UCSD-AML1 (cell line): ENCODE data around the gene DNAJA1.
"Not testable (repeated sequence)": the region's sequence is repeated elsewhere in the genome, so short reads cannot be mapped to it uniquely, and the experiment has no call there.

Experiments used
- DNase-seq: peaks from one replicate; lab custom pipeline; 2025; ENCODE audit not compliant: unreplicated experiment; lab: John Stamatoyannopoulos, UW

Gene DNAJA1

DNA sequence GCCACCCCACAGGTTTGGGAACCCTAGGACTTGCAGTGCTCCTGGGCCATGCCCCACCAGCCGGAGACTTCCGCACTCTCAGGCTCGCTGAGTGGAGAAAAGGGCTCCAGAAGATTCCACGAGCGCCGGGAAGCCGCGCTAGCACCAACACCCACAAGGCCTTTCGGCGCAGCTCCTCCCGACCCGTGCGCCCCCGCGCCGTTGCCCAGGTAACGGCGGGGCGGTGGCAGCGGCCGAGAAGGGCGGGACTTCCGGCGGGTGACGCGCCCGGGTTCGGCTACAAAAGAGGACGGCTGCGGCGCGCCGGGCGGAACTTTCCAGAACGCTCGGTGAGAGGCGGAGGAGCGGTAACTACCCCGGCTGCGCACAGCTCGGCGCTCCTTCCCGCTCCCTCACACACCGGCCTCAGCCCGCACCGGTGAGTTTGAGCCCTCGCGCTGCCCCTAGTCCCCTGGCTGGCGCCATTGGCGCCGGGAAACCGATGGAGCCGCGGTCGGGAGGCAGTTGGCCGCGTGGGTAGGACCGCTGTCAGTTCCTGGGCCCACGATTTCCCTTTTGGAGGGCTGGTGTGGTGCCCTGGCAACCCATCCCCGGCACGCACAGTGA, at the start of gene DNAJA1:
DNAJA1 (plus strand) TSS at position 308 of the 606 bp plus-strand sequence. CDS start 1,212 bp downstream, outside the sequence.
- peak; percentile 96 for DNase-seq

DNA sequence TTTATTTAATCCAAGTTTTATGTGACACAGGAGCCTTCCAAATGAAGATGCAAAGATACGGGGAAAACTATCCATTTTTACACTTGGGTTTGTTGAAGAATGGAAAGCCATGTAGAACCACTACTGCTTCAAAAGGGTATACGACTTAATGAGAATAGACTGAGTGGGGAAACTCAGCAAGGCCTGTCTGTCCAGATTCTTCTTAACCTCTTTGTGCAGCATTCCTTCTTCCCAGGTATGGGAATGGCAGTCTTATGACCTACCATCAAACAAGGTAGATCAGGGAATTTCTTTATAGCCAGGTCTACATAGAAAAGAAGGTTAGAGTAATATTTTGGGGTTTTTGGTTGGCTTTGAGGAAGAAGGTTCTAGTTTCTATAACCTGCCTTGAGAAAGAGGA, 47.0 kb upstream of the DNAJA1 start:
- DNase-seq = no peak

DNA sequence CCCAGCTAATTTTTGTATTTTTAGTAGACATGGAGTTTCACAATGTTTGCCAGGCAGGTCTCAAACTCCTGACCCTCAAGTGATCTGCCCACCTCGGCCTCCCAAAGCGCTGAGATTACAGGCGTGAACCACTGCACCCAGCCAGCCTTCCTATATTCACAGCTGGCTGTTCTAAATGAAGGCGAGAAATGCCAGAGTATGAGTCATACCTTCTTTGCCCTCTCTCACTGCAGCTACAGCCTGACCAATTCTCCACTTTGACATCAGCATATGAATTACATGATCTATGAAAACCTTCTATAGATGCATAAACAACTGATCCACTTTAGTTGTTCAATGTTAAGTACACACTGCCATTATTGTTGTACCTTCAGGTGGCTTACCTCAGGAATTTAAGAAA, 38.1 kb upstream of the DNAJA1 start:
- DNase-seq = no peak

DNA sequence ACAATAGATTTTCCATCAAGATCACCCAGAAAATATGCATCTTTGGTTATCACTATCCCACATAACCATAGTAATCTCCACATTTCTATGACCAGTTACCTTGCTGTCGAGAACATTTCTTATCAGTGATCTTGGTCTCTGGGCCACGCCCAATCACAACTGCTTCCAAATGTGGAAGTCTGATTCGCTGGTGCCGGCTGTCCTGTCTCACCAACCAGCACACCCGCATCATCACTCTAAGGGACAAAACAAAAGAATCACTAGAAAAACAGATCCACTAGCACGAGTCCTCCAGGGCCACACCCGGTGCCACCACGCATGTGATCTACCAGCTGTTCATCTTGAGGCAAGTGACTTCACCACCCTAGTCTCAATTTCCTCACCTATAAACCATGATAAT, 35.4 kb upstream of the DNAJA1 start:
- no peak for DNase-seq

DNA sequence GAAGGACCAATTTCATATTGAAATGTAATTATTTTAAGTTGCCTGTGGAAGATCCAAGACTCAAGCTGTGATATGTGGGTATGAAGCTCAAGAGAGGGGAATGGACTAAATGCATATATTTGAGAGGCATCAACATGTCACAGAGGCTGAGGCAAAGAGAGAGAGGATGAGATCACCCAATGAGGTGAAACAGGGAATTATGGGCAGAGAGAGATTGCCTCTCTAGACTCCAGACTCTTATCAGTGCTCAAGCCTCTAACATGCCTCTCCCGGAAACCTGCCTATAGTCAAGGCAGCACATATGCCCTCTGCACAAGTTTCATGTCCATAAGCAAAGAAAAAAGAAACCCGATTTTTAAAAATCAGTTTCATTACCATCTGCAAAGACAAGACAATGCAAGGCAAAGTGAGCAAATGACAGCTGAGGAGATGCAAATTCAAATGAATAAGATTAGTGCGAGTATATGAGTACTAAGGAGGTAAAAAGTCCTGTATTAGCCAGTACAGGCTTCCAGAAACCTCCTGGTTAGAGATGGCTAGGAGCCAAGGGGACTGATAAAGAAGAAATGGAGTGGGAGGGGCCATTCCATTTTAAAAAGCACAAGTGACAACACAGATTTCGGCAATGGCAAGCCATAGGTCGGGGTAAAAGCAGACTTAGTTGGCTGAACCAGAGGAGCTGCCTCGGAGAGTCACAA, 33.0 kb upstream of the DNAJA1 start:
- no peak for DNase-seq

DNA sequence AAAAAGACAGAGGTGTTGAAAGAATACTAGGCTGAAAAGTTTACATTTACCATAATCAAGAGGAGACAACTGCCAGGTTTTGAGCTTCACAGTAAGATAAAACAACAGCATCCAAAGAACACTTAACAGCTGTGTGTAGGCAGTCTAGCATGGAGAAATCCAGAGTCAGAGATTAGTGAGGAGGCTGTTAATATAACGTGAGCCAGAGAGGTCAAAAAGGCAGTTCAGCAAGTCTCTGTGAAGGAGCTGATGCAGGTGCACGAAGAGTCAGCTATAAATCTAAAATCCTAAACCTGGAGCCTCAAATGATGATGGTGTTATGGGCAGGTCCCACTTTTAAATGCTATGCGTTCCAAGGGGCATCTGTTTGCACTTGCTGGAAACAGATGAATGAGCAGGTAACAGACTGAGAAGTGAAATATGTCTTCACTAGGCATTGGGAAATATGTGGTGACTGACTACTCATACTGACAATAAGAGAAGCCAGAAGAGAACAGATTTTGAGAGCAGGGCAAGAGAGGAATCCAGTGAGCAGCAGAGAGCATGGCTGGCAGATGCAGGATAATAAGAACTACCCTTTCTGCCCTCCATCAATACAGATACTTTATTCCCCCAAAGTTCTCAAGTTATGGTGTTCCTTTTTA, 32.4 kb upstream of the DNAJA1 start:
- DNase-seq = no peak

DNA sequence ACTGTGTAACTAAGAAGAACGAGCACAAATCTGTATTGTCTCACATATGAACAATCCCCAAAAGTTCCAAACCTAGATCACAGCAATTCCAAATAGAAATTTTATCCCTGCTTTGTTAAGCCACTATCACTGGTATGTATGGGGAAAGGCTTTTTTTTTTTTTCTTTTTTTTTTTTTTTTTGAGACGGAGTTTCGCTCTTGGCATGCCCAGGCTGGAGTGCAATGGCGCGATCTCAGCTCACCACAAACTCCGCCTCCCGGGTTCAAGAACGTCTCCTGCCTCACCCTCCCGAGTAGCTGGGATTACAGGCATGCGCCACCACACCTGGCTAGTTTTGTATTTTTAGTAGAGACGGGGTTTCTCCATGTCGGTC, 24.4 kb upstream of the DNAJA1 start:
- not testable (repeated sequence) for DNase-seq

DNA sequence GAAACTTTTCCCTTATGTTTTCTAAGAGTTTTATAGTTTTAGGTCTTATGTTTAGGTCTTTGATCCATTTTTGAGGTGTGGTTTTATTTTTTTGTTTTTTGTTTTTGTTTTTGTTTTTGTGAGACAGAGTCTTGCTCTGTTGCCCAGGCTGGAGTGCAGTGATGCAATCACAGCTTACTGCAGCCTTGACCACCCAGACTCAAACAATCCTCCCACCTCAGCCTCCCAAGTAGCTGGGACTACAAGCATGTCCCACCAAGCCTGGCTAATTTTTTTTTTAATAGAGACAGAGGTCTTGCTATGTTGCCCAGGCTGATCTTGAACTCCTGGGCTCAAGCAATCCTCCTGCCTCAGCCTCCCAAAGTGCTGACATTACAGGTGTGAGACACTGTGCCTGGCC, 19.7 kb upstream of the DNAJA1 start:
- DNase-seq = not testable (repeated sequence)

DNA sequence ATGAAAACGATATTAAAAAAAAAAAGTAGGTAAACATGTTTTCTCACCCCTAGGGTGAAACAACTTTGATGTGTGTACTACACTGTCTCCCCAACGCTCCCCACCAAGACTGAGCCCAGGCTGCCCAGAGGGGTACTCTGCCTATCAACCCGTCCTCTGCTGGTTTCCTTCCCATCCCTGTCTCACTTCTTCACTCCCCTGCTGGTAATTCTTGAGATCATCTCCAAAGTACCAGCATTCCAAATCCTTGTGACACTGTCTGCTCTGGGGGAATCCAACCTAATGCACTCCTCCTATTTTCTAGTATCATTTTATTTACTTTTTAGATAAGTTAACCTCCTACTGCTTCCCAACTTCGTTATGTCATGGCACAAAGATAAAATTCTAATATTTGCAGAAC, 17.3 kb upstream of the DNAJA1 start:
- no peak for DNase-seq

DNA sequence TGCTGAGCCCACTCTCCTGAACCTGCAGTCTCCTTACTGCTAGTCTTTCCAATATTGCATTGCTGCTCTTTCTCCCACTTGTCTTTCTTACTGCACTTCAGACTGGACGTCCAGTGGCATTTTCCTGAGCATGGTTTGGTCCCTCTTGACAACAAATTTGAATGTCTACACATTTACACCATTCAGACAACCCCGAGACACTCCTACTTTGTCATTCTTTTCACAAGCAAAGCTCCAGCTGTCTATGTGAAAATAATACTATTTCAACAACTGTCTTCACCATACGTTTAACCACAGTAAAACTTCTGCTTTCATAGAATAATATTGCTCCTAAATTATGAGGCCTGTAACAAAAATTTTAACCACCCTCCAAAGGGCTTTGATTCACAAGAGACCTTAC, 13.2 kb upstream of the DNAJA1 start:
- DNase-seq = no peak

DNA sequence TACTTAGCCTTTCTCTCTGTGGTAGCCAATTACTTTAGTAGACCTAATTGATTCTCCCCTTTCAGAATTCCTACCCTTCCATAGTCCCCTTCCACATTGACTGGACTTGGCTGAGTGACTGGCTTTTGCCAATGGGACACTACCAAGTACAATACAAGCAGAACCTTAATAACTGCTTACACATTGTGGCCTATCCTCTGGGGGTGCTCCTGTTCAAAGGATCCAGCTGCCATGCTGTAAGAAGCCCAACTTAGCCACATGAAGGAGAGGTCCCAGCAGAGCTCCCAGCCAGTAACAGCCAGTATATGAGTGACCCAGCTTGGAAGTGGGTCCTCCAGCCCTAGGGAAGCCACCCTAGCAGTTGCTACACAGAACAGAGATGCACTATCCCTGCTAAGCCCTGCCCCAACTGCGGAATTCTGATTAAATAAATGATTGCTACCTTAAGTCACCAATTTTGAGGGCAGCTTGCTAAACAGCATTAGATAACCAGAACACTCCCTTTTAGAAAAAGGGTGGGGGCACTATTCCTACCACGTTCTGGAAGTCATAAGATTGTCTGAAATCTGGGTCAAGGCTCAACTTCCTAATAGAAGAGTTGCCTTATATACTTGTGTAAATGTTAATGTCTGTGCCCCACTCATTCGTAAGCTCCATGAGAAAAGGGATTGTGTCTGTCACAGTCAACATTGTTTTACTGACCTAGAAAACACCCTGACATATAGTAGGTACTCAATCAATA, 12.6 kb upstream of the DNAJA1 start:
- DNase-seq = no peak

DNA sequence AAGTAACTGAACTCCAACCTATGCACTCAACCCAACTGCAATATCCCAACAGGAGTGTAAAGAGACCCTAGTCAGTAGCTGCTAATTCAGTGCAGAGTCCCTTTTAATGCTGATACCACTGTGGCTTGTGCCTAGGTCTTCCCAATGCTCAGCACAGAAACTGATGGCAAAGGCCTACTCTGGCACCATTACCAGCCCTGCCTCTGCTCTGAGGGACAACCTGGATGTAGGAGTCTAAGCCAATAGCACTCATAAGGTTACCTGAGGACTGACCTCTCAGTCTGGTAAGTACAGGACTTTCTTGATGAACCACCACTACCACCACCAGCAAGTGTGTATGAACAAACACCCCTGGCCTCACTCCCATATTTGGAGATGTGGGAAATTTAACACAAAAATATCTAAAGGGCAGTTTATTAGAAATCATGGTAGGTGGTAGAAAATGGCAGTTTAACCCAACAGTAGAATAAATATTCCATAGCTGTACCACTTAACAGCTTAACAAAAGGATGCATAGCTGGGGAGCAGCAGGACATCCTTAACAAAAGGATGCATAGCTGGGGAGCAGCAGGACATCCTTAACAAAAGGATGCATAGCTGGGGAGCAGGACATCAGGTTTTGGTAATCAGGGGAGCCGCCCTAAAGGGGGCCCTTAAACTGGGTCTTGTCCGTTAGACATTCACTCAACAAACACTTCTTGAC, 11.0 kb upstream of the DNAJA1 start:
- no peak for DNase-seq

DNA sequence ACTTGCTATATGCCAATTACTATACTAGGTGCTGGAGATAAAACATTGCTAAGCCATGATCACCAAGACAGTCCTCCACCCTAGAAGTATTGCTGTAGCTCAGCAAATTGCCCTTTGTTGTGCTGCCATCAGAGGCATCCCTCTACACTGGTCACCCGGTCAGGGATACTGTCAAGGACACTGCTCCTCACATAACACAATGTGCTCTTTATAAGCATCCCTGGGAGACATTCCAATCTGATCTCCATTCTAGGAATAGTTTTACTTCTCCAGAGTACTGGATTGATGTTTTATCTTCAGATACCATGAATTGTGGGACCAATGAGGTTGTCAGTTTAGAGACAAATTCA, 10.4 kb upstream of the DNAJA1 start:
- DNase-seq = no peak

DNA sequence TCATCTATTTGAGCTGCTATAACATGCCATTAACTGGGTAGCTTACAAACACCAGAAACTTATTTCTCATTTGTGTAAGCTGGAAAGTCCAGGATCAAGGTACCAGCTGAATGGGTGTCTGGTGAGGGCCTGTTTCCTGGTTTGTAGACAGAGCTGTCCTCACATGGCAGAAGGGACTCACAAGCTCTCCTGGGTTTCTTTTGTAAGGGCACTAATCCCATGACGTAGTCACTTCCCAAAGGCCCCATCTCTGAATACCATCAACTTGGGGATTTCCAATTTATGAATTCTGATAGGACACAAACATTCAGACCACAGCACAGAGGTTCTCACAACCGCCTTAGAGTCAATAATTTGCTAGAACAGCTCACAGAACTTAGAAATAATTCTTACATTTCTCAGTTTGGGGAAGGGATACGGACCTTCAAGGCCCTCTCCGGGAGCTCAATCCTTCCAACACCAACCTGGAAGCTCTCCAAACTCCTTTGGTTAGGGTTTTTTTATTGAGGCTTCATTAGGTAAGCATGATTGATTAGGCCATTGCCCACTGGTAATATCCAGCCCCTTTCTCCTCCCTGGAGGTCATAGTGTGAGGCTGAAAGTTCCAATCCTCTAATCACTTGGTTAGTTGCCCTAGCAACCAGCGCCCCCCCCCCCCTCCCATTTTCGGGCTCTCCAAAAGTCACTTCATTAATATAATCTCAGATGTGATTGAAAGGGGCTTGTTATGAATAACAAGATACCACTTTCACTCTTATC, 7.6 kb upstream of the DNAJA1 start:
- DNase-seq = no peak

DNA sequence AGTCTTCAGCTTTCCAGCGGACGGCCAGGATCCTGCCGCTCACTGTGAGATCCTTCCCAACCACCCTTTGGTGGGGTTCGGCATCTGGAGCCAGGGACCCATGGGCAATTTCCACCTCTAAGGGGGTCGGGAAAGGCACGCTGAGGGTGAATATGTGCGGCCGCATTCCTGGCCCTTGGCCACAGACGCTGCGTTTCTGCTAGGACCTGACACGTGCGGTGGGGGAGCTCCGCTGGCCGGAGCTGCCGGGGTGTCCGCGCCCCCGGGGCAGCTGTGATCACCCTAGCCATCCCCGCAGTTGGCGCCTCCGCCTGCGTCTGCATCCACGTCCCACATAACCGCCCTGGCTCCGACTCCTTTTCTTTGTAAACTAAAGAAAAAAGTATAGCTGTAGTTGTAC, 5.3 kb upstream of the DNAJA1 start:
- no peak for DNase-seq

DNA sequence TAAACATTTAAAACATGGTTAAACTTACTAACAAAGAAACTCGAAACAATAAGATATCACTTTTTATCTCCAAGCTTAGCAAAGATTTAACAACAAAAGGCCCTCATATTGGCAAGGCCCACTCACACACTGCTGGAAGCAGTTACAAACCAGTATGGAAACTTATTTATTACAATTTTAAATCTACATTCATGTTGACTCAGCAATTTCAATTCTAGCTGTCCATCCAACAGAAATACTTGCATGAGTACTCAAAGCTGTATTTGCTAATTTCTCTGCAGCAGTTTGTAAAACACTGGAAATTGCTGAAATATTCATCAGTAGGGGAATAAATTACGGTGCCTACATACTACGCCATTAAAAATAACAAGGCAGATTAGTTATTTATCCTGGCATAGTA, 2.8 kb upstream of the DNAJA1 start:
- no peak for DNase-seq

DNA sequence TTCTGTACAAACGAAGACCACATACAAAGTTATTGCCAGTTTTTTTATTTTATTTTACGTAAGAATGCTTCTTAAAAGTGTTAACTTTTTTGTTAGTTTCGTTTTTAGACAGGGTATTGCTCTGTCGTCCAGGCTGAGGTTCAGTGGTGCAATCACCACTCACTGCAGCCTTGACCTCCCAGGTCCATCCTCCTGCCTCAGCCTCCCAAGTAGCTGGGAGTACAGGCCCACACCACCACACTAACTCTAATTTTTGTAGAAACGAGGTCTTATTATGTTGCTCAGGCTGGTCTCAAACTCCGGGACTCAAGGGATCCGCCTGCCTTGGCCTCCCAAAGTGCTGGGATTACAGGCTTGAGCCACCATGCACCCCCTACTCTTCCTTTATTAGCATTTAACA, 2.3 kb upstream of the DNAJA1 start:
- DNase-seq = no peak

DNA sequence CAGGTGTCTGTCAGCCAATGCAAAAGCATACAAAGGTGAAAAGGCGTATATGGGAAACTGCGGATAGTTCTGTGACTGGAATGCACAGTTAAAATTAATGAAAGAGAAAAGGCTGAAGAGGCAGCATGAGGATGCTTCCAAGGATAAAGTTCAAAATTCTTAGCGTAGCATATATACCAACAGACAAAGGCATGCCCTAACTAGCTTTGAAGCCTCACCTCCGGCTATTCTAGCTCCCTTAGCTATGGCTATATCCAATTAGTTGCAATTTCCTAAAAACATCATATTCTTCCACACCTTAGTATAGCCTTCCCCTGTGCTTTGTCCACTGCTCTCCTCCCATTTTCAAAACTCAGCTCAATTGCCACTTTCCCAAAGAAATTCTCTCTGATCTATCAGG, 1.4 kb upstream of the DNAJA1 start:
- DNase-seq = no peak

DNA sequence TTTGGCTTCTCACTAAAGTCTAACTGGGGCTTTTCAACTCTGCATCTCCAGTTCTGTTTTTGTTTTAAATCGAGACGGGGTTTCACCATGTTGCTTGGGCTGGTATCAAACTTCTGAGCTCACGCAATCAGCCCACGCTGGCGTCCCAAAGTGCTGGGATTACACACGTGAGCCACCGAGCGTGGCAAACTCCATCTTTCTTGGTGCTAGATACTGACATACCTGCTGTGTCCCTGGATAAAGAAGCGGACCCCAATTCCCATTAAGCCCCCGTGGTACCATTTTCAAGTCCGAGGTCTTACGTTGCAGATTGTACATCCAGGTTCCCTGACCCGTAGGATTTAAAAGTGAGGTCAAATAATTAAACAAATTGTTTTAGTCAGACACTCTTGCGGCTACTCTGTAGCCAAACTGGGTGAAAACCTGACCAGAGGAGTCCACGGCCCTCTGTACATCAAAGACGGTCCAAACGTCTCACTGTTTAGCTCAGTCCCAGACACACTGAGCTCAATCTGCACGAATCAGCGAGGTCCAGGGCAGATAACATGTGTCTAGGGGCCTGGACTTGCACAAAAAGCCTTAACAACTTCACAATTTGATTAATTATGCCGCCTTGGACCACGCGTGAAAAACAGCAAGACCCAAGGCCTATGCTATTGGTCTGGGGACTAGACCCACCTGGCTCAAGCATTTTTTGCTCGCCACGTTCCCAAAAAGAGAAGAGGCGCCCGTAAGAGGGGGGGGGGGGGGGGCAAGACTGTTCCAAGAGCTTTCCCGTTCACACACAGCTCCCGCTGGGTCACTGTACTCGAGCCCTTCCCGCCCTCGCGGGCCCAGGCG, 727 bp upstream of the DNAJA1 start:
- no peak for DNase-seq
